Stimulated activated CD4-positive, alpha-beta T cell treated with anti-CD3 and anti-CD28 coated beads, TNF-alpha, amount 100 ng/mL, for 48 hours (primary cell): Measurements from ENCODE around the gene GADD45A.

ENCODE experiments used
- DNase-seq, 3 donors: peaks; one replicate each; pipeline ENCODE4 v3.0.0-alpha.2; 2020; ENCODE audit warnings: low read depth in 3 of 3

GADD45A gene

DNA sequence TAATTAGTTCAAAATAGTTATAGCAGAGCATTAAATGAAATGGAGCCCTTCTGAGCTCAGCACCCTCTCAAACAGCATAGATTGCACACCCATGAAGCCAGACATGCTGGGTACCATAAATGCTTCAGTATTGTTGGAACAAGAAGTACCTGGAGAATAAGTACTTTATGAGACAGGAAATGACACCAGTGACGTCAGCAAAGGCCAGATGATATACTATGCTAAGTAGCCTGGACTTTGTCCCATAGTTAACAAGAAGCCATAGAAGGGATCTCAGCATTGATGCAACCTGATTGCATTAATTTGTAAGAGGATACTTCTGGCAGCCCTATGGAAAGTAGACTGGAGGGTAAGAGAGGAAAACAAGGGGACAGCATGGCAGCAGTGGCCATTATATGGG lies 16.3 kb upstream of the GADD45A start:
- no peak for DNase-seq

DNA sequence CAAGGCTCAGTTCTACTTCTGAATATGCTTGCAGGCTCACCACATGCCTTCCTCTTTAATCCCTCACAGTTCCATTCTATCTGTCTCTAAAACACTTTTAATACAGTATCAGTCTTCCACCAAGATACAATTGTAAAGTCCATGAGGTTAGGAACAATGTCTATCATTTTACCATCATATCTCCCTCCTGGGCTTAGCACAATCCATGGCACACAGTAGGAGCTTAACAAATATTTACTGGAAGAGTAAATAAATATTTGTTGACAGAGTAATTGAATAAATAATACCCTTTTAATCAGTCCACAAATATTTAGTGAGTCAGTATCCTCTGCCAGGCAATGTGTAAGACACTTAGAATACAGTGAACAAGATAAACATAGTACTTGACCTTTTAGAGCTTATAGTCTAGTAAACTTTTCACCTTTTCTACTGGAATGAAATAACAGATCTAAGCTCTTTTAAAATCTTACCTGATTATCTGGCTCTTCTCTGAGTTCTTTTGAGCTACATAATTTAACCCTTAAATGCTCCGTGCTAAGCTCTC lies 12.7 kb upstream of the GADD45A start:
- DNase-seq, result no peak

DNA sequence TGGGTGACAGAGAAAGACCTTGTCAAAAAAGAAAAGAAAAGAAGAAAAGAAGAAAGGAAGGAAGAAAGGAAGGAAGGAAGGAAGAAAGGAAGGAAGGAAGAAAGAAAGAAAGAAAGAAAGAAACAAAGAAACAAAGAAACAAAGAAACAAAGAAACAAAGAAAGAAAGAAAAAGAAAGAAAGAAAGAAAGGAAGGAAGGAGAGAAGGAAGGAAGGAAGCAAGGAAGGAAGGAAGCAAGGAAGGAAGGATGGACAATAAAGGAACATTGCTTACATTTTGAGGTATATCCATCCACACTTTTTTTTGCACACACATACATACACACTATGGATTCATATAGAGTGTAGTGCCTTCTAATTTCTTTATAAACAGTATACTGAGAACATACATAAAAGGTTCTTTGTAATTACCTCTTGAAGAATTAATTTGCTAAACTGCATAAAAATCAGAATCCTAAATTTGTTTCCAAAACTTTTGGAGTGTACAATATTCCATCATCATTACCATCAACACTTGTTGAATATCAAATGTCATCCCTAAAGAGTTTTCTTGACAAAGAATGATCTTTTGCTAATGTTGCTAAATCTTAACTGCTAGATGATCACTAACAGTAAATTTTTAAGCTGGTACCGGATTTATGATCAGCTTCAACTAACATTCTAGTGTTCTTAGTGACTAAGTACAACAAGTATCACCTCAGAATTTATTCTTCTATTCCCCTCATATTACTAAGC lies 11.4 kb upstream of the GADD45A start:
- DNase-seq, result no peak

DNA sequence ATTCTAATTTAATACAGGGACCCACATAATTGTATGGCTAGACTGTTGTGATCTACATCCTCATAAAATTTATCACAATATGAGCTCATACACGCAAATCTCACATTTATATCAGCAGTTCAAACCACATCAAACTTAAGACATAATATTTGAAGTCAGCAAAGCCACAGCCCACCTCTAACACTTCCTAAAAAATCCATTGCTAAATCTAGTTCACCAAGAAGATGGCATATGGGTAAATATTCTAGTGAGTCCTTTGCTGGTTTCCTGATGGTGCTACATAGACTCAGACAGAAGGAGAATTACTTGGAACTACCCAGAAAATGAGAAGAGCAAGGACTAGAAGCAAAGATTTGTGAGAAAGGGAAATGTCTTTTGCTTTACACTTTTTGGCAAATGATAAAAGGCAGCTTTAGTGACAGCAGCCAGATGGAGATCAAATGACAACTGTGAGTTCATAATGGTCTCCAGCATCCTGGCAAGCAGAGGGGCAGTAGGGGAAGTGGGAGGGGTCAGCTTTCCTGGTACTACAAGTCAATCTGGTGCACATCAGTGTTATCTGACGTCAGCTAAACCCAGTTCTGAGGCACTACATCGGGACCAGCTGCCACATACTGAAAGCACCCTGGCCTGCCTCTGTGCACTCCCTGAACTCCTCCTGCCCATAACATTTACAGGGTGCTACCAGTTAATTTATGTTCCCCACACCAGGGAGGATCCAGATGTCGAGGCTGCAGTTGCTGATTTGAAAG lies 10.6 kb upstream of the GADD45A start:
- peak in 1 of 3 donors; percentile 13 for DNase-seq

DNA sequence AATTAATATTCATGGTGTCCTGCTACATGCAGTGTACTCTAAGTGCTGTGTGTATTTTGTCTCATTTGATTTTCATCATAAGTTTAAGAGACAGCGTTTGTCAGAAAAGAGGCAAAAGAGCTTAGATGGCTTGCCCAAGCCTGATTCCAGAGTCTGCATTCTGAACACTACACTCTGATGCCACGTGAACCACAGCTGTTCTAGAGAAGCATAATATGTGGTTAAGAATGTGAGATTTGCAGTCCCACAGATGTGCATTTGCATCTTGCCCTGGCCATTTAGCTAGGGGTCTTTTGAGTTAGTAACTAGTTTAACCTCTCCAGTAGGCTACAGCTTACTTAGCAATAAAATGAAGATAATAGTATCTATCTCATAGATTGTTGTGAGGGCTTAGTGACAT lies 9.2 kb upstream of the GADD45A start:
- DNase-seq, result no peak

DNA sequence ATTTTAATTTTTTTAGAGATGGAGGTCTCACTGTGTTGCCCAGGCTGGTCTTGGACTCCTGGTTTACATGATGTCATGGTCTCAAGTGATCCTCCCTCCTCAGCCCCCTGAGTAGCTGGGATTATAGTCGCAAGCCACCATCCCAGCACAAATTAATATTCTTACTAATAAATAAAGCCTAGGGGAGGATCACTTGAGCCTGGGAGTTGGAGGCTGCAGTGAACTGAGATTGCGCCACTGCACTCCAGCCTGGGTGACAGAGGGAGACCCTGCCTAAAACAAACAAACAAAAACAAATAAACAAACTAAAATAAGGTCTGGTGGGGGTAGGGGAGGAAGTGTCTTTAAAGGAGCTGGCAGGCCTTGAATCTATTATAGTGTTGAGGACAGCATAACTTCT lies 8.7 kb upstream of the GADD45A start:
- DNase-seq, result no peak

DNA sequence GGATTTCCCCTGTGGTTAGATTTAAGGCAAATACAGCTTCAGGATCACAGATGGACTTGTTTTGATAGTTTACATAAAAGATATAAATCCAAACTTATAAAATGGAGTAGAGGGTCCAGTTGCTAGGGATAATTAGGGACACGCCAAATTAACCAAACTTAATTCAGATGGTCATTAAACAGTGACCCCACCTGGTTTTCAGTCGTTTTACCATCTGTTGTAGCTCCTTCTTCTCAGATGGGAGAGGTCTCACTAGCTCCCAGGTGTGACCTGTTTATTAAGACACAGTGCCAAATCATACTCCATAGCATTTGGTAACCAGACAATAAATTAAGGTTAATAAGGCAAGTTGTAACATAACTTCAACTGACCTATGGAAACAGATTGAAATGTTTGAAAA lies 8.1 kb upstream of the GADD45A start:
- no peak for DNase-seq

DNA sequence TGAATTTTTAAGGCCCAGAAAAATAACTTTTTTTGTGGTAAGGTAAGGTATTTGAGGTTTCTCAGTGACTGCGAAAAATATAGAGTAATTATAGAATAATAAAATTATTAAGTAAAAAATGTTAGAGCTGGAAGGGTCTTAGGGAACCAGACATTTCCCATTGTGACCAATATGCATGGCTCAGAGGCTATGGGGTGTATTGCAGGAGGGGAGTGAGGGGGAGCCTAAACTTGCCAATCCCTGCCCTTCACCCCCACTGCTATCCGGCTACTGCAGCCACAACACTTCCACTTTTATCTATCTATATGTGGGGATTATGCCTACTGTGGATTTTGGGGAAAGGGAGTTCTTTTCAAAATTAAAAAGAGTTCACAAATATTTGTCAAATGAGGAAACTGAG lies 7.6 kb upstream of the GADD45A start:
- no peak for DNase-seq

DNA sequence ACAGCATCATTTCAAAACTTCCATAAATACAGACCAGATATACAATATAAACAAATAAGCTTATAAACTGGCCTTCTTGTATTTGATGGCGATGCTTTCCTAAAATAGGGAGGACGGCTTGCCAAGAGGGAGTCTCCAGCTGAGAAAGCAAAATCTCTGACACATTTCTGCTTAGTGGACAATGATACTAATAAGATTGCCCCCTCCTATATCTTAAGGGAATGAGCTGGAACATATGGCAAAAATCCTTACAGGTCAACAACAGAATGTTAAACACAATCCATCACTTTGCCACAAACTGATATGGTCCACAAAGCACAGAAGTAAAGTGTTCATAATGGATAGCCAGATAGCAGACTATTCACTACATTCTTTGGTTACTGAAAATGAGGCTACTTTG lies 7.1 kb upstream of the GADD45A start:
- DNase-seq, result no peak

DNA sequence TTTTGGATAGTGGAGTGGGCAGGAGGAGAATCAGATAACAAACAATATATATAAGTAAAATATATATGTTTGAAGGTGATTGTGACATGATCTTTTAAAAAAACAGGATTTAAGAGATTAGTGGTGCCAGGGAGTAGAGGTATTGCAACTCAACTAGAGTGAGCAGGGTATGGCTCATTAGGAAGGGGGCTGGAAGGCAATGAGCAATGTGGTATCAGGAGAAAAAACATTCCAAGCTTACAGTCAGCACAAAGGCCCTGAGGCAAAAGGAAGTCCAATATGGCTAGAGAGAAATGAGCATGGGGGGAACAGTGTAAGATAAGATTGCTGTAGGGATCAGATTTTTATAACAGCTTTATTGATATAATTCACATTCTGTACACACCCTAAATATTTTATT lies 5.3 kb upstream of the GADD45A start:
- no peak for DNase-seq

DNA sequence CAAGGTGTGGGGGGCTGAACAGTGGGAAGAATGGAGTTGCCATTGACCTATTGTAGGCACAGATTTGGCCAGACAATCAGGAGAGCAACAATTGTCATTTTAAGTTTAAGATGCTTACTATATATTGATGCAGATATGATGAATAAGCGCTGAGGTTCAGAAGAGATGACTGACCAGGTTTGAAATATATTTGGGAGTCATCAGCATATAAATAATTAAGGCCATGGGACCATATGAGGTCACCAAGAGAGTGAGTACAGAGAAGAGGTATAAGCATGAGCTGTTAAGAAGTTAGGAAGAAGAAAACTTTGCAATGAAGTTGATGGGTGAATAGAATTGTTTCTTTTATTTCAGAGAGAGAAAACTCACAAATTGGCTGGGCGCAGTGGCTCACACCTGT lies 4.5 kb upstream of the GADD45A start:
- DNase-seq, result no peak

DNA sequence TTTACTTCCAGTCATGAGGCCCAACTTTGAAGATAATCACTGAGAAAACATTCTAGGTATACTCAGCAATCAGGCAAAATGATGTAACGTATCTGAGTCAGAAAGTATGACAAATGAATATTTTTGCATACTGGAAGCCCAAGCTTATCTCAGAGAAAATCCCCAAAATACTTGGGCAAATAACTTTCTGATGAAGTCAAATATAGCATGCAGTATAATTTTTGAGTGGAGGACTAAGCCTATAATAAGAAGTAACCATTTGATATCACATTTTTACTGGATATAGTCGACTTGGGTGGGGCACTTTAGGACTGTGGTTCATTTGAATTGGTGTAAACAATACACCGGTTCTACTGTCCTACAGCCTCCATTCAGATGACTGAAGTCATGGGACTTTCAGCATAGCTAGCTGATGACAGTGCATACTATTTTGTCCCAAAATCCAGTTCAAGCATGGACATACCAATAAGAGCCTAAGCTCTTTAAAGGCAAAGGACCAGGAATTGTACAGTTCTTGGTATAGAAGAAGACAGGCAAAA lies 2.3 kb upstream of the GADD45A start:
- DNase-seq, result no peak

DNA sequence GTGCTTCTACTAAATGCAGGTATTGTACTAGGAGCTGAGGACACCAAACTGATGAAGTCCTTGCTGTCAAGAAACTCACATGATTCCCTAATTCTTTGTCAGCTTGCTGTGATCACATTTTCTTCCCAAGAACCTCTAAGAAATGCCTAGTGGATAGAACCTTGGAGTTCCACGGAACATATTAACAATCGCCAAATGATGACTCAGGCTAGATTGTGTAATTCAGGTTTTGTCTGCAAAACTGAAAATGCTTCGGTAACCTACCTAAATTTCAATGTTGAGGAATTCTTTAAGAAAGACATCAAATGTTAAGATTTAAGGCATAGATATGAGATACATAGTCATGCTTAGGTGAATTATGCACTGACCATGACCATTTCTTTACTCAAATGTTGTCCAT lies 1.7 kb upstream of the GADD45A start:
- no peak for DNase-seq

DNA sequence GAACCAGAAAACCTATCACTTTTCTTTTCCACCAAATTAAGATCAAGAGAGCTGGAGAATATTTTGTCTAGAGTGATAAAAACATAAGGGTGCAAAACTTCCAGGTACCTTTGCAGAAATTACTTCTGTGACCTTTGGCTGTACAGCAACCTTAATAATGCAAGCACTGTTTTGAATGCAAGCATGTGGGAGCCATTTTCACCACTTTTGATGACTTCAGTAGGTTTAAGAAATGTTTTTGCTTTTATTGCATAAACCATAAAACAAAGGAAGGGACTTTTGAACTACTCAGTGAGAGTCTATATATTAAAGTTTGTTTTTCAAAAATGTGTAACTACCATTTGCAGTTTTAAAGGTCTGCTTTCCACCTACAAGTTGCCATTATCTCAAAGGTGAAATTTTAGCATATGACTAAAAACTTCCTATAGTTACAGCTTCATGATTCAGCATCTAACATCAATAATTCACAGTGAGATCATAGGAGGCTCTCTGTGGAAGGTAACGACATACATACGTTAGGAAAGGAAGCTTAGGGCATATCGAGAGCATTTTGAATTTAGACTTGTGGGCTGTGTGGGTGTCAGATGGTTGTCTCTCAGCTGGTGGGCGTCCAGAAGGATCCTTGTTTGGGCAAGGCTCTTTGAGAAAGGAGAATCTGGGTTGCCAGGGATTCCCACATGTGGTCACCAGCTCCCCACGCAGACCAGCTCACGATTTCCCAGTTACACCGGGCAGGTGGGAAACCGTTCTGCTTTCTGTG lies 1.1 kb upstream of the GADD45A start:
- DNase-seq, result peak; percentile 19 to 37 (median 21)

DNA sequence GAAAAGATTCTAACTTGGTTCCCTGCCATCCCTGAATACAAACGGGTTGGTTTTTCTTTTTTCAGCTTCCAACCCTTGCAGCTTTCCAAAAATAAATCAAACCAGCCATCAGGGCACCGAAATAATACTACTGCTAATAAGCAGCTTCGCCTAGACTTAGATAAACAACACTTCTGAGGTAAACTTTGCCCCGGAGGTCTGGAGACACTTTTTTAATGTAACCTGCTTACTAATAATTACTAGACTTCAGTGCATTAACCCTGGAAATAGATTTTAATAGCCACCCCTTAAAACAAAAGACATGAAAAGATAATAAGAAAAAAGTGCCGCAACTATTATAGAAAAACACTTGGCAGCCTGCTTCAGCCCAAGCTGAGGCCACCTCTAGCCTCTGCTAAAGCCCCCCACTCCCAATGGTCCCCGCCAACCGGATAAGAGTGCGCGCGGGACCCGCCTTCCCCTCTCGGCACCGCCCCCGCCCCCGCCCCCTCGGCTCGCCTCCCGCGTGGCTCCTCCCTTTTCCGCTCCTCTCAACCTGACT lies 405 bp upstream of the GADD45A start:
- peak in 1 of 3 donors; percentile 4 for DNase-seq

DNA sequence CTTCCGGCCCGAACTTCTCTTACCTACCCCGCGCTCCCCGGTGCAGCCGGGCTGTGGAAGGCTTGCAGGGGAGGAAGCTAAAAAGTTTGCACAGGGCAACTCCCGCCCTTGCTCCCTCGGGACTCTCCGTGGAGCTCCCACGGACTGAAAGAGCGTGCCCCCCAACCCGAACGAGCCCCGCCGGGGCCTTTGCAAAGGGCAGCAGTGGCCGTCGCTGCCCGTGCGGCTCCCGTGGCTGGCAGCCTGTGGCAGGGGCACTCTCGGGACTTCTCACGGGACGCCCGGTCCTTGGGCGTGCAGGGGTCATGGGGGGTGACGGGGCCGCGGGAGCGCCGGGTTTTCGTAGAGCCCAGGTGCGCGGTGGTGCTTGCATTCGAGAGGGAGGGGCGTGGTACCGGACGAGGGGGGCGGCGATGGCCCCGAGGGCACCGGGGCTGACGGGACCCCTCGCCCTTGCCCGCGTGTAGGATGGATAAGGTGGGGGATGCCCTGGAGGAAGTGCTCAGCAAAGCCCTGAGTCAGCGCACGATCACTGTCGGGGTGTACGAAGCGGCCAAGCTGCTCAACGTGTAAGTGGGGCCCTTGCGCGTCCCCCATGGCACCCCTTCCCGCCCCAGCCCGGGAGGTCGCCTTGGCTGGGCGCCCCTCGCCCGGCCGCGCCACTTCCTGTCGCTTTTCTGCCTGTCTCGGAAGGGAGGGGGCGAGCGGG lies 711 bp downstream of the GADD45A start:
- DNase-seq, result peak; percentile 17 to 54 (median 39)

DNA sequence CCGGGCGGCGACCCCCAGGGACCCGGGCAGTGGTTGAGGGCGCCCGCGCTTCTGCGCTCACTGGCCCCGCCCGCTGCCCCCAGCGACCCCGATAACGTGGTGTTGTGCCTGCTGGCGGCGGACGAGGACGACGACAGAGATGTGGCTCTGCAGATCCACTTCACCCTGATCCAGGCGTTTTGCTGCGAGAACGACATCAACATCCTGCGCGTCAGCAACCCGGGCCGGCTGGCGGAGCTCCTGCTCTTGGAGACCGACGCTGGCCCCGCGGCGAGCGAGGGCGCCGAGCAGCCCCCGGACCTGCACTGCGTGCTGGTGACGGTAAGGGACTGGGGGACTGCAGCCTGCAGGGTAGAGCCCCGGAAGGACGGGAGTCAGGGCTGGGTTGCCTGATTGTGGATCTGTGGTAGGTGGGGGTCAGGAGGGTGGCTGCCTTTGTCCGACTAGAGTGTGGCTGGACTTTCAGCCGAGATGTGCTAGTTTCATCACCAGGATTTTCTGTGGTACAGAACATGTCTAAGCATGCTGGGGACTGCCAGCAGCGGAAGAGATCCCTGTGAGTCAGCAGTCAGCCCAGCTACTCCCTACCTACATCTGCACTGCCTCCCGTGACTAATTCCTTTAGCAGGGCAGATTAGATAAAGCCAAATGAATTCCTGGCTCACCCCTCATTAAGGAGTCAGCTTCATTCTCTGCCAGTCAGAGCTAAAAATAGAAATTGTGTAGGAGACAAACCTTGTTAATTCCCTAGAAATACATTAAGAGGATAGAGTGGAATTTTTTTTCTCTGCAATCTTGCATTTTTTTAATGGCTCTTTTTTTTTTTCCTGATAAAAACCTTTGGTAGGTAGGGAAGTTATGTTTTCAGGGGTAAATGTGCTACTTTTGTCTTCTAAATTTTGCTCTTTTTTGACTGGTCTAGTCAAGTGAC lies 1.5 kb downstream of the GADD45A start:
- DNase-seq, result peak; percentile 29 to 39 (median 32)

DNA sequence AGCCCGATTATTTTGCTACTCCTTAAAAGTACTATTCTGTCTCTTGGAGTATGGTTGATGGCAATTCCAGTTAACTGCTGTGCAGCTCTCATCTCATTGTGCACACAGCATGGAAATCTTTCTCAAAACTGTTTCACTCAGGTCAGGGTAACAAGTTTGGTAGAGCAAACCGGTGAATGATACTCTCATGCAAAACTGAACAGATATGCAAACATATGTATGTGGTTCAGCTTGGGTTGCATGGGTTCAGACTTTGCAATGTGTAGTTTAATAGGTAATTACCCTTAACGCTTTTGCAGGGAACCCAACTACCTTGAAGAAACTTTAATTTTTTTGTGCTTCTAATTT lies 2.2 kb downstream of the GADD45A start:
- no peak for DNase-seq

DNA sequence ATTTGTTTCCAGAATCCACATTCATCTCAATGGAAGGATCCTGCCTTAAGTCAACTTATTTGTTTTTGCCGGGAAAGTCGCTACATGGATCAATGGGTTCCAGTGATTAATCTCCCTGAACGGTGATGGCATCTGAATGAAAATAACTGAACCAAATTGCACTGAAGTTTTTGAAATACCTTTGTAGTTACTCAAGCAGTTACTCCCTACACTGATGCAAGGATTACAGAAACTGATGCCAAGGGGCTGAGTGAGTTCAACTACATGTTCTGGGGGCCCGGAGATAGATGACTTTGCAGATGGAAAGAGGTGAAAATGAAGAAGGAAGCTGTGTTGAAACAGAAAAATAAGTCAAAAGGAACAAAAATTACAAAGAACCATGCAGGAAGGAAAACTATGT lies 2.6 kb downstream of the GADD45A start:
- DNase-seq, result no peak

DNA sequence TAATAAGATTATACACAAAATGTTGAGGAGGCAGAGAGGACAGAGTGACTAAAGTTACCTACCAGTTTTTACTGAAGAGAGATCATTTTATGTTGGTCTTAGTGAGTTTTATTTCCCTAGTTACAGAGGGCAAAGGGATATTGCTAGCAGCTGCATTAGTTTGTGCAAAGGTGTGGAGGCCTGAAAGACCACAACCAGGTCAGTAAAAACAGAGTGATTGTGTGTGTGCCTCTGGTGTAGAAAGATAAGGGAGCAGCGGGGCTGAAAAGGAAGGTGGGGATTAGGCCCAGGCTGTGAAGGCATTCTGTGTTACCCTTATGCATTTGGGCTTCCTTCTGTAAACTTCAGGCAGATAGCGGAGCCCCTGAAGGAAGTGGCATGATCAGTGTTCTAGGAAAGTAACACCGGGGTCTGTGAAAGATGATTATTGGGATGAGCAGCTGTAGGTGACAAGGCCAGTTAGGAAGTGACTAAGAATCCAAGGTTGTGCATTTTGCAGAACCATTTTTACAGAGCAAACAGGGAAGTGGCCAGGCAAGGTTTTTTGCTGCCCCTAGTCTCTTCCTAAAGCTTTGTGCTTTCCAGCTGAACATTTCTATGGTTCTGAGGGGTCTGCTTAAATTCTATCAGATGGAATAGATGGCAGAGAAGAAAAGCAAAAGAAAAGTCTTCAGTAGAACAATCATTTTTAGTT lies 3.7 kb downstream of the GADD45A start:
- no peak for DNase-seq
